Skin of body (tissue), 2 donors: ENCODE measurements around the gene APOBEC4. TPM values are rescaled to one million over a fixed set of nuclear protein-coding genes. Genes with fewer than 3 reads are reported as not detected.
"Not testable (repeated sequence)": the region's sequence is repeated elsewhere in the genome, so short reads cannot be mapped to it uniquely, and the experiment has no call there.

Experiments used
- DNase-seq: peaks from one replicate; lab custom pipeline; 2025; lab: John Stamatoyannopoulos, UW
- total RNA-seq: library from RNA; depleted of rRNA; stranded (reverse); fragments of >200 nt; gene quantifications from one replicate; pipeline ENCODE4 v1.2.3, GENCODE V29; 2014

Gene APOBEC4
- not detected for total RNA-seq

- DNase-seq, result peak; percentile 29
Measured at GRCh38 chr1:183652547-183653461, at the start of gene APOBEC4. APOBEC4 (minus strand) TSS chr1:183653316; CDS start chr1:183648781, 4,535 bp downstream.

GRCh38 chr1:183702813-183703198 is 49.7 kb upstream of the APOBEC4 start:
- no peak for DNase-seq

GRCh38 chr1:183702087-183702812 is 49.1 kb upstream of the APOBEC4 start:
- DNase-seq, result no peak

- no peak for DNase-seq
Measured at GRCh38 chr1:183699616-183700160, 46.6 kb upstream of the APOBEC4 start.

GRCh38 chr1:183697814-183698590 is 44.9 kb upstream of the APOBEC4 start:
- DNase-seq, result no peak

- no peak for DNase-seq
Measured at GRCh38 chr1:183696981-183697380, 43.9 kb upstream of the APOBEC4 start.

- peak; percentile 54 for DNase-seq
Measured at GRCh38 chr1:183694755-183695154, 41.6 kb upstream of the APOBEC4 start.

GRCh38 chr1:183694066-183694465 is 41.0 kb upstream of the APOBEC4 start:
- DNase-seq, result no peak

- DNase-seq, result no peak
Measured at GRCh38 chr1:183693521-183693920, 40.4 kb upstream of the APOBEC4 start.

- no peak for DNase-seq
Measured at GRCh38 chr1:183689762-183690204, 36.7 kb upstream of the APOBEC4 start.

GRCh38 chr1:183688341-183689060 is 35.4 kb upstream of the APOBEC4 start:
- no peak for DNase-seq

- no peak for DNase-seq
Measured at GRCh38 chr1:183687546-183688304, 34.6 kb upstream of the APOBEC4 start.

GRCh38 chr1:183686229-183686628 is 33.1 kb upstream of the APOBEC4 start:
- no peak for DNase-seq

- peak; percentile 38 for DNase-seq
Measured at GRCh38 chr1:183685112-183685713, 32.1 kb upstream of the APOBEC4 start.

- DNase-seq, result not testable (repeated sequence)
Measured at GRCh38 chr1:183679363-183679762, 26.2 kb upstream of the APOBEC4 start.

GRCh38 chr1:183678819-183679218 is 25.7 kb upstream of the APOBEC4 start:
- no peak for DNase-seq

GRCh38 chr1:183676586-183677189 is 23.6 kb upstream of the APOBEC4 start:
- DNase-seq, result no peak

- DNase-seq, result no peak
Measured at GRCh38 chr1:183675883-183676585, 22.9 kb upstream of the APOBEC4 start.
